Upper lobe of left lung (tissue), 4 donors: ENCODE results near the gene OXSR1.

Experiments
- EP300 ChIP-seq, 4 donors: sonication (generic); formaldehyde crosslinking; IDR thresholded peaks; one replicate each; pipeline ENCODE4 v1.5.1; 2017; ENCODE audit warnings: antibody characterized with exemption in 4 of 4, control low read depth in 2 of 4
- TF ChIP-seq, protein P1 (sequence below), 6 experiments: fragments of 450-650 bp in 4 of 6; fragments of 200-600 bp in 2 of 6; sonication (generic) in 2 of 6; IDR thresholded peaks; one replicate each; pipeline ENCODE4 v1.5.1; 2016 to 2019; ENCODE audit warnings: antibody characterized with exemption in 6 of 6

- TF ChIP-seq EP300 (IDR thresholded peaks at IDR 0.05) = no peak
- TF ChIP-seq, protein P1, sequence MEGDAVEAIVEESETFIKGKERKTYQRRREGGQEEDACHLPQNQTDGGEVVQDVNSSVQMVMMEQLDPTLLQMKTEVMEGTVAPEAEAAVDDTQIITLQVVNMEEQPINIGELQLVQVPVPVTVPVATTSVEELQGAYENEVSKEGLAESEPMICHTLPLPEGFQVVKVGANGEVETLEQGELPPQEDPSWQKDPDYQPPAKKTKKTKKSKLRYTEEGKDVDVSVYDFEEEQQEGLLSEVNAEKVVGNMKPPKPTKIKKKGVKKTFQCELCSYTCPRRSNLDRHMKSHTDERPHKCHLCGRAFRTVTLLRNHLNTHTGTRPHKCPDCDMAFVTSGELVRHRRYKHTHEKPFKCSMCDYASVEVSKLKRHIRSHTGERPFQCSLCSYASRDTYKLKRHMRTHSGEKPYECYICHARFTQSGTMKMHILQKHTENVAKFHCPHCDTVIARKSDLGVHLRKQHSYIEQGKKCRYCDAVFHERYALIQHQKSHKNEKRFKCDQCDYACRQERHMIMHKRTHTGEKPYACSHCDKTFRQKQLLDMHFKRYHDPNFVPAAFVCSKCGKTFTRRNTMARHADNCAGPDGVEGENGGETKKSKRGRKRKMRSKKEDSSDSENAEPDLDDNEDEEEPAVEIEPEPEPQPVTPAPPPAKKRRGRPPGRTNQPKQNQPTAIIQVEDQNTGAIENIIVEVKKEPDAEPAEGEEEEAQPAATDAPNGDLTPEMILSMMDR (IDR thresholded peaks at IDR 0.05) = no peak
Measured at GRCh38 chr3:38154033-38154494, 11.3 kb upstream of the OXSR1 start.
